ENCODE data around the gene SLC39A9.
"Not testable (repeated sequence)": the region's sequence is repeated elsewhere in the genome, so short reads cannot be mapped to it uniquely, and the experiment has no call there.

GRCh38 chr14:69391400-69391799 lies 7.1 kb upstream of the SLC39A9 start:
- not testable (repeated sequence) for TF ChIP-seq CTCF (IDR thresholded peaks at IDR 0.05); EZH2 (IDR thresholded peaks at IDR 0.05; ENCODE audit: borderline replicate concordance, insufficient read depth, low read depth, low read length, poor library complexity, severe bottlenecking)

Measured in B cell (primary cell).